Measurements from ENCODE around the gene POLR2F. TPM values are rescaled to one million over a fixed set of nuclear protein-coding genes. Genes with fewer than 3 reads are reported as not detected.

POLR2F gene
- total RNA-seq, 4 donors from 2014 or later = 33.3 to 83.9 (median 57.6) TPM

DNA sequence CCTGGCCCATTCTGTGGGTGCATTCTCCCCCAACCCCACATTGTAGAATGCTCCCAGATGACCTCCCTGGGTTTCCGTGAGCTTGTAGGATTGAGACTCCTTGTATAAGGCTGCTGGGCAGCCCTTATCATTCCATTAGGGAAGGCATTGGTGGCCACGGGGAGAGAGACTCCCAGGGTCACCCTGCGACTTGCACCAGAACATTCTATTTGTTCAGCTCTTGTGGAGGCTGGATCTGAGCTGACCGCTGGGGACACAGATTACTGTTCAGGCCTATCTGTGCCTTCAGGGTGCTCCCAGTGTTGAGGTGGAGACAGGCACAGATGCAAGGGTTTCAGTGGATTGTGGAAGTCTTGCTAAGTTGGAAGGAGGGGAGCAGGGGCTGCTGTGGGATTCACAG, 29.6 kb upstream of the POLR2F start:
- no peak for TF ChIP-seq POLR2A (IDR thresholded peaks at IDR 0.05)
- TF ChIP-seq, protein P1, sequence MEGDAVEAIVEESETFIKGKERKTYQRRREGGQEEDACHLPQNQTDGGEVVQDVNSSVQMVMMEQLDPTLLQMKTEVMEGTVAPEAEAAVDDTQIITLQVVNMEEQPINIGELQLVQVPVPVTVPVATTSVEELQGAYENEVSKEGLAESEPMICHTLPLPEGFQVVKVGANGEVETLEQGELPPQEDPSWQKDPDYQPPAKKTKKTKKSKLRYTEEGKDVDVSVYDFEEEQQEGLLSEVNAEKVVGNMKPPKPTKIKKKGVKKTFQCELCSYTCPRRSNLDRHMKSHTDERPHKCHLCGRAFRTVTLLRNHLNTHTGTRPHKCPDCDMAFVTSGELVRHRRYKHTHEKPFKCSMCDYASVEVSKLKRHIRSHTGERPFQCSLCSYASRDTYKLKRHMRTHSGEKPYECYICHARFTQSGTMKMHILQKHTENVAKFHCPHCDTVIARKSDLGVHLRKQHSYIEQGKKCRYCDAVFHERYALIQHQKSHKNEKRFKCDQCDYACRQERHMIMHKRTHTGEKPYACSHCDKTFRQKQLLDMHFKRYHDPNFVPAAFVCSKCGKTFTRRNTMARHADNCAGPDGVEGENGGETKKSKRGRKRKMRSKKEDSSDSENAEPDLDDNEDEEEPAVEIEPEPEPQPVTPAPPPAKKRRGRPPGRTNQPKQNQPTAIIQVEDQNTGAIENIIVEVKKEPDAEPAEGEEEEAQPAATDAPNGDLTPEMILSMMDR (IDR thresholded peaks at IDR 0.05) = no peak
- intact Hi-C loops (cut with DNase I; ENCODE audit: low total_unique reads) = no loop called here
- no peak overlapping the region for H3K4me3 ChIP-seq (ENCODE audit: low read depth, poor library complexity, severe bottlenecking)
- no peak for DNase-seq (ENCODE audit: low spot score in 2 of 2)
- WGBS, 2 donors = 92 to 96% methylated on average over 4 of the region's 4 CpGs

DNA sequence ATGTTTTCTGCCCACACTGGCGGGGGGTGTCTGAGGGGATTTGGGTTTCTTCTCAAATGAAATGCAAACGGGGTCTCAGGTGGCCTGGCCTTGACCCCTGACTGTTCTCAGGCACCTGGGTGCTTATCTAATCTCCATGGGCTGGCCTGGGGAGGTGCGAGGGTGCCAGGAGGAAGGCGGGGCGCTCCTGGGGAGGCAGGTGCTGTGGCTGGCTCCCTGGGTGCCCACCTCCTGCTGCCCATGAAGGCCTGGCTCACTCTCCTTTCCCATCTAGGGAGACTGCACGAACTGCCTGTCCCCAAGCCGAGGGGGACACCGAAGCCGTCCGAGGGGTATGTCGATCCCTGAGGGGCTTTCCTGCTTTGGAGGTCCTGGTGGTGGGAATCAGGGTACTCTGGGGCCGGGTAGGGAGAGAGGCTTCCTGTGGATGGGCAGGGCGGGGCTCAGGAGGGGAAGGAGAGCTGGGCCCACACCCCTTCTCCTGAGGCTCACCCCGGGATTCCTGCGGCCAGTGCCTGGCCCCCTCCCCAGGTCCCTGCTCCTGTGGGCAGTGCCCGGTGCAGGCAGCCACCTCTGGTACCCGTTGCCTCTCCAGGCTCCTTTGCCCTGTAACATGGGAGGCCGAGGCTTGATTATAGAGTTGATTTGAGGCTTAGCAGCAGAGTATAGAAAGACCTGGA, 29.0 kb upstream of the POLR2F start:
- intact Hi-C loops (cut with DNase I; ENCODE audit: low total_unique reads) = no loop called here
- TF ChIP-seq, protein P1 (IDR thresholded peaks at IDR 0.05) = no peak
- no peak for TF ChIP-seq POLR2A (IDR thresholded peaks at IDR 0.05)
- no peak for DNase-seq (ENCODE audit: low spot score in 2 of 2)
- H3K4me3 ChIP-seq (ENCODE audit: low read depth, poor library complexity, severe bottlenecking) = no peak overlapping the region
- 84 to 89% methylated on average over 17 to 18 of the region's 18 CpGs for WGBS, 2 donors

DNA sequence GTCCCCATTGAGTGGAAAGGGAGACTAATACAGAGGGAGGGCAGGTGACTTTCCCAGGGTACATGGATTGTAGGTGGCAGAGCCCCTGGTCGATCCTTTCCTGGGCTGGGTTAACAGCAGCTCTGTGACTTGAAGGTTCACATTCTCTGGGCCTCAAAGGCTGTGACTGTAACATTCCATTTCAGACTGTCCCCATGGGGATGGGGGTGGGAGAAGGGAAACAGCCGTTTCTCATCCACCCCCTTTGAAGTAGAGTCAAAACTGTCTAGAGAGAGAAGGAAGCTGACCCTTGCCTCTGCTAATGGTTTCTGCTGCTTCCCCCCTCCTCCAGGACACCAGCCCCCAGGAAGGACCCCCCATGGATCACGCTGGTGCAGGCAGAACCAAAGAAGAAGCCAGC, 28.2 kb upstream of the POLR2F start:
- no peak overlapping the region for H3K4me3 ChIP-seq (ENCODE audit: low read depth, poor library complexity, severe bottlenecking)
- TF ChIP-seq, protein P1 (IDR thresholded peaks at IDR 0.05) = no peak
- TF ChIP-seq POLR2A (IDR thresholded peaks at IDR 0.05) = no peak
- DNase-seq (ENCODE audit: low spot score in 2 of 2) = no peak
- 60 to 74% methylated on average over 3 of the region's 3 CpGs for WGBS, 2 donors
- intact Hi-C loops (cut with DNase I; ENCODE audit: low total_unique reads) = no loop called here

DNA sequence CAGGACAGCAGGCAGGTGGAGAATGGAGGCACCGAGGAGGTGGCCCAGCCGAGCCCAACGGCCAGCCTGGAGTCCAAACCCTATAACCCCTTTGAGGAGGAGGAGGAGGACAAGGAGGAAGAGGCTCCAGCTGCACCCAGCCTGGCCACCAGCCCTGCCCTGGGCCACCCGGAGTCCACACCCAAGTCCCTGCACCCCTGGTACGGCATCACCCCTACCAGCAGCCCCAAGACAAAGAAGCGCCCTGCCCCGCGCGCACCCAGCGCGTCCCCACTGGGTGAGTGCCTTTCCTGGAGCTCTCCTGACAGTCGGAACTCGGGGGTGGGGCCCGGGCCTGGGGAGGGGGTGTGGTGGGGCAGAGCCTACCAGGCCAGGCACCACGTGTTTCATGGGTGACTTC, 27.7 kb upstream of the POLR2F start:
- H3K4me3 ChIP-seq (ENCODE audit: low read depth, poor library complexity, severe bottlenecking) = no peak overlapping the region
- no peak for TF ChIP-seq POLR2A (IDR thresholded peaks at IDR 0.05)
- TF ChIP-seq, protein P1 (IDR thresholded peaks at IDR 0.05) = no peak
- WGBS, 2 donors = 76 to 82% methylated on average over 15 of the region's 15 CpGs
- intact Hi-C loops (cut with DNase I; ENCODE audit: low total_unique reads) = no loop called here
- no peak for DNase-seq (ENCODE audit: low spot score in 2 of 2)

DNA sequence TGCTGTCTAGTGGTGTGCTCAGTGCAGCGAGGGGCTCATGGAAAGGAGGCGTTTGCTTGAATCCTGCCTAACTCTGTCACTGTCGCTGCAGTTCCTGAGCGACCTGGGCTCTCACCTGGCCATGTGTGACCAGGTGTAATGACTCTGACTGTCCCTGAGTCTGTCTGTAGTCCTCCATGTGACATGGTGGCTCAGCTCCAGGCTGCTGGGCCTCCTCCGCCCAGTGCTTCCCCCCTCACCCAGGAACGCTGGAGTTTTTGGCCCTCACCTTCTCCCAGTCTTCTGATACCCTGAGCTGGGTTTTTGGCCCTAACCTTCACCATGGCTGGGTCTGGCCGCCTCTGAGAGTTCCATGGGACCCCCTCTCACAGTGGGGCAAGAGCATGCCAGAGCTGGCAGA, 27.1 kb upstream of the POLR2F start:
- 90 to 96% methylated on average over 7 of the region's 7 CpGs for WGBS, 2 donors
- H3K4me3 ChIP-seq (ENCODE audit: low read depth, poor library complexity, severe bottlenecking) = no peak overlapping the region
- TF ChIP-seq, protein P1 (IDR thresholded peaks at IDR 0.05) = no peak
- no peak for TF ChIP-seq POLR2A (IDR thresholded peaks at IDR 0.05)
- no peak for DNase-seq (ENCODE audit: low spot score in 2 of 2)
- intact Hi-C loops (cut with DNase I; ENCODE audit: low total_unique reads) = no loop called here

Data from lower leg skin (tissue), 4 donors.